ENCODE data around the gene NINL.

The NINL gene

DNA sequence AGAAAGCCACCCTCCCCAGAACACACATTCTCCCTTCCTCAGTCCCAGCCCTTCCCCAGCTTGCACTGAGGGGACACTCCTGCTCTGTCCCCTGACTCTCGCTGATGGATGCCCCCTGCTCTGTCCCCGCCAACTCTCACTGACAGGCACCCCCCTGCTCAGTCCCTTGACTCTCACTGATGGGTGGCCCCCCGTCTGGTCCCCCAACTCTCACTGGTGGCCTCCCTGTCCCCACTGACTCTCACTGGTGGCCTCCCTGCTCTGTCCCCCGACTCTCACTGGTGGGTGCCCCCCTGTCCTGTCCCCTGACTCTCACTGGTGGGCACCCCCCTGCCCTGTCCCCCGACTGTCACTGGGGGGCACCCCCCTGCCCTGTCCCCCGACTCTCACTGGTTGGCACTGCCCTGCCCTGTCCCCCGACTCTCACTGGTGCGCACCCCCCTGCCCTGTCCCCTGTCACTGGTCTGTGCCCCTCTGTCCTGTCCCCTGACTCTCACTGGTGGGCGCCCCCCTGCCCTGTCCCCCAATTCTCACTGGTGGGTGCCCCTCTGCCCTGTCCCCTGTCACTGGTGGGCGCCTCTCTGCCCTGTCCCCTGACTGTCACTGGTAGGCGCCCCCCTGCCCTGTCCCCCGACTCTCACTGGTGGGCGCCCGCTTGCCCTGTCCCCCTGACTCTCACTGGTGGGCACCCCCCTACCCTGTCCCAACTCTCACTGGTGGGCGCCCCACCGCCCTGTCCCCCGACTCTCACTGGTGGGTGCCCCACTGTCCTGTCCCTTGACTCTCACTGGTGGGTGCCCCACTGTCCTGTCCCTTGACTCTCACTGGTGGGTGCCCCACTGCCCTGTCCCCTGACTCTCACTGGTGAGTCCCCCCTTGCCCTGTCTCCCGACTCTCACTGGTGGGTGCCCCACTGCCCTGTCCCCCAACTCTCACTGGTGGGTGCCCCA lies 116.9 kb downstream of the NINL start:
- in situ Hi-C loops (cut with MboI; ENCODE audit: low sequenced_read_pairs), result no loop called here

DNA sequence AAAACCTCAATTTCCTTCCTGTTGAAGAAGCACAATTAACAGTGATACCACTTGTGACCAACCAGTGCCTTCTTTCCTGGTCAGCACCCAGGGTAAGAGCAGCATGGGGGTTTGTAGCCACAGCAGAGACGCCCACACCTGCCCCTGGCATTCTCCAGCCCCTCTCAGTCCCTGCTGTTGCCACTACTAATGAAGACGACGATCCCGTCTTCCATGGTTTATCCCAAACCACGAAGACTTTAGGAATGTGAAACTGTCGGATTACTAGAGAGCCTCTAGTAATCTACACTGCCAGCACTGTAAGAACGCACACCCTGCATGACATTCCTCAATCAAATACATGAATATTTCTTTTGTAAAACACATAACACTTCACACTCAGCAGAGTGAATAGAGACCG lies 117.9 kb downstream of the NINL start:
- in situ Hi-C loops (cut with MboI; ENCODE audit: low sequenced_read_pairs), result no loop called here

DNA sequence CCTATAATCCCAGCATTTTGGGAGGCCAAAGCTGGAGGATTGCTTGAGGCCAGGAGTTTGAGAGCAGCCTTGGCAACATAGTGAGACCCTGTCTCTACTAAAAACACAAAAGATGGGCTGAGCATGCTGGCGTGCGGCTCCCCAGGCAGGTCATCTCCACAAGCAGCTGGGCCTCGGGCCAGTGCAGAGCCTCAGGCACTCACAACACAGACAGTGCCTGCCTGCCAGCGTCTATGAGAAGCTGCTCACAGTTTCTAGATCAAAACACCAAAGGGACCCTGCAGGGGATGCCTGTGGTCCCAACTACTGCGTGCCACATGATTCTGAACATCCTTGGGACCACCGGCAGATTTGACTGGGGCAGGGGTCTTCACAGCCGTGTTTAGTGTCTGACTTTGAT lies 118.5 kb downstream of the NINL start:
- in situ Hi-C loops (cut with MboI; ENCODE audit: low sequenced_read_pairs), result no loop called here

DNA sequence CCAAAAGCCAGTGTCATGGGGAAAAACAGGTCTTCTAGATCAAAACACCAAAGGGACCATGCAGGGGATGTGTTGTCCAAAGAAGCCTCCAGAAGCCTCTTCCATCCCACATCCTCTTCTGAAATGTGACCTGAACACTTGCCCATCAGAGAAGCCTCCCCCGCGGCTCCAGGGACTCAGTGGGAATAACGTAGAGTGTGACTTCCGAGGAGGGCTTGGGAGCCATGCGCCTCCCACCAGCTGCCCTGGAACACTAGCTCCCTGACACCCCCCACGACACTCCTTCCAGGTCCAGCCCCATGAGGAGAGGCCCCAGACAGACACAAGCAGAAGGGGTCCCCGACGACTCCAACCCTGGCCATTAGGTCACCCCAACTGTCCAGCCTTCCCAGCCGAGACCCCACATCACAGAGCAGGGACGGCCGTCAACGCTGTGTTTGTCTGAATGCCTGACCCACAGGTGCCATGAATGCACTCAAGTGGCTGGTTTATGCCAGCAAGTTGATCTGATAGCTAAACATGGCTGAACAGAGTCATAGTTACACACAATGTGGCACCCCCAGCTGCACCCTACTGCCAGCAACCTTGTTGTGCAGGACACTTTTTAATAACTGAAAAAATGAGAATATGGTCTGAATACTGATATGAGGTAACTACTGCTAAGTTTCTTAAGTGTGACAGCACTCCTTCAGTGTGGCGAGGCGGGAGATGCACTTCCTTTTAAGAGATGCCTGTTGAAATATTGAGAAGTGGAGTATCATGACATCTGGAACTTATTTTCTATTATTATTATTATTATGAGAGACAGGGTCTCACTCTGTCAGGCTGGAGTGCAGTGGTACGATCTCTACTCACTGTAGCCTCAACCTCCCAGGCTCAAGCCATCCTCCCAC lies 119.8 kb downstream of the NINL start:
- in situ Hi-C loops (cut with MboI; ENCODE audit: low sequenced_read_pairs), result no loop called here

DNA sequence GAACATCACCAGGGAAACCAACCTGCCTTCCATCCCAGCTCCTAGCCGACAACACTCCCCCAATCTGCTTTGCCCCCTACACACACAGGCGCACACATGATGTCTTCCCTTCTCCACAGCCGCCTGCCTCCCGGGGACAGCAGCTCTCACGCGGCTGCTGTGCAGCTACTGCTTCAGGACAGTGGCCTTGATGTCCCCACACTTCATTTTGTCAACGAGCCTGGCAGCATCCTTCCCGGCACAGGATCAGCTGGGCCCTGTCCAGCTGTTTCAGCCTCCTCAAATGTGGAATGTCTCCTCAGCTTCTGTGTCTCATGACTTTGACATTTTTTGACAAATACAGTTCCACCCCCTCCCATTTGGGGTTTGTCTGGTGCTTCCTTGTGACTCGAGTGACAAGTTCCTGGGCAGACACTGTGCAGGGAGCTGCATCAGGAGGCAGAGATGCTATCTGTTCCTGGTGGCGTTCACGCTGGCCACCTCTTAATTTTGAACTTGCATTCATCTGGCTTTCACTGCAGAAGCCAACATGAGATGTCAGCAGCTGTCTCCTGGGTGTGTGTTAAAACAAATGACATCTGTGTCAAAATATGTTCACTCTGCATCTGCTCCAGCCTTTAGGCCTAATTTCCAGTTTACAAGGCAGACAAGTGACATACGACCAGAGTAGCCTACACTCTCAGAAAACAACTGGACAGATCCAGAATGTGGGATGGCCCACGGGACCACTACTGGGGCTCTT lies 120.7 kb downstream of the NINL start:
- in situ Hi-C loops (cut with MboI; ENCODE audit: low sequenced_read_pairs), result no loop called here

DNA sequence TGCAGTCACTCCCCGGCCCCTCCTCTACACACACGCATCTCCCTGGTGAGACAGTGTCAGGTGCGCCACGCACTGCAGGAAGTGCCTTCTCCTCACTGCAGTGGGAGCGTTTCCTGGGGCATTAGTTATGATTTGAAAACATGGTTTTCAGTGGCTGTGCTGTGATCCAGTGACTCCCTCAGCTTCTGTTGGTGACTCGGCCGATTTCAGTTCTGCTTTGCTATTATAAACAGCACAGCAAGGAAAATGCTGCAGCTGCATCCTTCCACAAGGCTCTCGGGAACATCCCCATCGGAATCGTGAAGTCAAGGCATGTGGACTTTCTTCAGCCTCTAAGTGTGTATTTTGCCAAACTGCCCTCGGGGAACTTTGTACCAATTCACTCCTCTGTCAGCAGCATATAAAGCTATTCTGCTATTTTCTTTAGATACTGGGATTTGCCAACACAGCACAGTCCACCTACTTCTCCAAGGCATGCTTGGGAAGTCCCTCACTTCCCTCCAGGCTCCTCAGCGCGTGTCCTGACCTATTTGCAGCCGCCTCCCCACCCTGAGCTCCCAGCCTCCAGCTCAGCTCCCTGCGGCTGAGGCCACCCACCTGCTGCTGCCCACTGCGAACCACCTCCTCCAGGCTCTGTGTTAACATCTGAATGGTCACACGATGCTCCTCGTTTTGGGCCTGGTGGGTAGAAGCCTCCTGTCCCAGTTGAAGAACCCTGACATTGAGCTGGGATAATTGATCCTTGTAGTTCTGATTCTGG lies 123.4 kb downstream of the NINL start:
- in situ Hi-C loops (cut with MboI; ENCODE audit: low sequenced_read_pairs), result no loop called here

DNA sequence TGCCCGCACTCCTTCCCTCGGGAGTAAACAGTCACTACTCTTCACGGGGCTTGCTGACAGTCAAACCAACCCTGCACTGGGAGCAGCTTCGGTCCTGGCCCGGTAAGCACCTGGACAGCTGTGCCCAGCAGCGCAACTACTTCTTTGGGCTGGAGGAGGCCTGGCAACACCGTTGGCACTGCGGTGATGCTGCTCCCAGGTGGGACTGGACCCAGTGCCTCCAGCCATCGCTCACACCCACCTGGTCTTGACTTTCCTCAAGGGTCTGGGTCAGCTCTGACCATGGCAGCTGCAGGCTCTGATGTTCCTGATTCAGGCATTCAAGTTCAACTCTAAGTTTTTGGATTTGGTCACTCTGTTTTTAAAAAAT lies 124.1 kb downstream of the NINL start:
- in situ Hi-C loops (cut with MboI; ENCODE audit: low sequenced_read_pairs), result no loop called here

DNA sequence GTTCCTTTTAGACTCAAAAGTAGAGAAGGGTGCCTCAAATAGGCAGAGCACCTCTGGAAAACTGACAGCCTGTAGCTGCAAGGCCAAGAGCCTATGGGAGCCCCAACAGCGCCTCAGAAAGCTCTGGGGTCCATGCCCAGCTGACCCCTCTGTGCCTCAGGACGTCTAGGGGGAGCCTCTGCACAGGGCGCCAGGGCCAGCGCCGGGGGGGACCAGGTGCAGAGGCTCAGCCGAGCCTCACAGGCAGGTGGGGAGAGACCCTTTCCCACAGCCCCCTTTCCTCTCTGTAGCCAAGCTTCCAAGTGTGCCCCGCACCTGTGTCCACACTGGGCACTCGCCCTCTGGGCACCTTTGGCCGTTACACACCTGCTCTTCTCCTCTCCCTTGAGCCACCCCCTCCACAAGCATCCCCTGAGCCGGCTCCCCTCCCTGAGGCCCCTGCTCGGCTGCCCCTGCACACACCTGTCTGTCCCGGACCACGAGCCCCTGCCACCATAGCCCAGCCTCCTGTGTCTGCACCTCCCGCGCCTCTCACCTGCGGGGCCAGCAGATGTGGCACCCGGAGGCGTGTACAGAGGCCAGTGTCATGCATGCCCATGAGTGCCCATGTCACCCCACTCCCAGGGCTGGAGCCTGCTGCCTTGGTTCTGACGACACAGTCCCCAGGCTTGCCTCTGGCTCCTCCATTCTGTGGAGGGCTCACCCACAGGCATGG lies 124.6 kb downstream of the NINL start:
- in situ Hi-C loops (cut with MboI; ENCODE audit: low sequenced_read_pairs), result no loop called here

DNA sequence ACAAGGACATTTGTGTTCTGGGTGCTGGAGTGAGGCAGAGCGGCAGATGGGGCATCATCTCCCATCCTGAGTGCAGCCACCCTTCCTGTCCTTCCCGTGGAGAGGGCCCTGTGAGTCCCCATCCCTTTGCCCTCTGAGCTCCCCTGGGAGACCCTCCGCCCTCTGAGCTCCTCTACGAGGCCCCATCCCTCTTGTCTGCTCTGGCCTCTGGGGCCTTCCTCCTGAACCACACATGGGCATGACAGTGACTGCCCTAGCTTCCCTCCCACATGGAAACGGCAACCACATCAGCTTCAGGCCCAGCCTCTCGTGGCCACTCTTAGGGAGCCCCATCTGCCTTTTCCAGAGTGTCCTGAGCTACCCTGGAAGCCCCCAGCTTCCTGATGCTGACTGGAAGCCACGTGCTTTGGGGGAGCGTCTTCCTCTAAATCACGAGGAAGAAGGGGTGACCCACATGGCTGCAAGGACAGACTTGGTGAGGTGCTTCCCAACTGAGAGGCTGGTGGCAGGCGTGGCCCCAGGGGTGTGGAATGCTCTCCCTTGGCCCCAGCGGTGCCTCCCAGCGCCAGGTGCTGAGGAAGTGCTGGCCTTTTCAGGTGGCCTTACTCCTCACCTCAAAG lies 125.3 kb downstream of the NINL start:
- in situ Hi-C loops (cut with MboI; ENCODE audit: low sequenced_read_pairs), result no loop called here

DNA sequence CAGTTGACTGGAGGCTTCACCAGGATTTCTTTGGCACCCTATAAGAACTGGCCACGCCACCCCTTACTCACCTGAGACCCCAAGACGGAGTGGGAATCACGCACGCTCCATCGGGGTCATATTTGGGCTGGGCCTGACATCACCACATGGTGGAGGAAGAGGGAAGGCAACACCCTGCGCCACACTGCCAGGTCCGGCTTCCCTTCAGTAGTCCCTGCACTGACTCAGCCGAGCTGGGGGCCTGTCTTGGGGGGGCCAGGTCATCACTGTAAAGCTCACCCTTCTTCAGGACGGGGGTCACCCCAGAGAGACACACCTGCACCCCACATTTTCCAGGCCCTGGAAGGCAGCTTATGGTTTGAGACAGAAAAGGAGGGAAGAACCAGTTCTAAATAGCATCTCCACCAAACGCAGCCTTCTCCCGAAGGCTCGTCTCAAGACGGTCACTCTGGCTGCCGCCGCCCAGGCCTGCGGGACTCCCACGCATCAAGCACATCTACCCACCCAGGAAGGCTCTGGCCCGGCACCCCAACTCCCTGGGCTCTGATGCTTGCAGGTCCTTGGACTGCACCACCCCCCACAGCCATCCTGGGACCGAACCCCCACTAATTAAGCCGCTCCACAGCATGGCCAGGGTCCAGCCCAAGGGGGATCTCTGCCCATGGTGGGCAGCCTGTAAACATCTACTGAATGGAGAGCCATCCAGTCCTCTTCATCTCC lies 126.1 kb downstream of the NINL start:
- in situ Hi-C loops (cut with MboI; ENCODE audit: low sequenced_read_pairs), result no loop called here

DNA sequence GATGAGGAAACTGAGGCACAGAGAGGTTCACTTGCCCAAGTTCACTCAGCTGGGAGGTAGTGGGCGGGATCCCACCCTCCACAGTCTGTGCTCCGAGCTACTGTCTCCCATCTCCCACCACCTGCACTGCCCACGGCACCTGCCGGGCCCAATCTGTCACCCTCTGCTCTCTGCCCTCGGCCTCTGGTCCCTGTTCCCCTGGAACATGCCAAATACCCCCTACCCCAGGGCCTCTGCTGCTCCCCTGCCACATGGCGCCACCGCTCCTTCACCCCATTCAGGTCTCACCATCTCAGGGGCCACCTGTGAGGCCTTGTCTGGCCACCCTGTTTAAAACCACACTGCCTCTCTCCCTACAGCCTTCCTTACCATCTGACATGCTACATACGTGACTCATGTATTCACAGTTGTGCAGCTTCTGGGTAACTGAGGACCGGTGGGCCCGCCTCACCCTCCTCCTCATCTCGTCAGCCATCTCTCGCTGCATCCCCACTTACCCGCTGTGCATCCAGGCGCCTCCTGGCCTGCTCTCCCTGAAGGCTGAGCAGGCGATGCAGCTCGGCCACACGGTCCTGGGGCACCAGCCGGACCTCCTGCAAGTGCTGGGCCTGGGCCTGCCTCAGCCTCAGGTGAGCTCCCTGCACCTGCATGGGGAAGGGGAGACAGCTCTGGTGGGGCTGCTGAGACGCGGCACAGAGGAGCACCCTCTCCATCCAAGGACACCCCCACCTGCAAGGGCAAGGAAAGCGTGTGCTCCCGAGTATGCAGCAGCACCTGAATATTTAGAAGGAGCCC lies 127.2 kb downstream of the NINL start:
- in situ Hi-C loops (cut with MboI; ENCODE audit: low sequenced_read_pairs), result no loop called here

DNA sequence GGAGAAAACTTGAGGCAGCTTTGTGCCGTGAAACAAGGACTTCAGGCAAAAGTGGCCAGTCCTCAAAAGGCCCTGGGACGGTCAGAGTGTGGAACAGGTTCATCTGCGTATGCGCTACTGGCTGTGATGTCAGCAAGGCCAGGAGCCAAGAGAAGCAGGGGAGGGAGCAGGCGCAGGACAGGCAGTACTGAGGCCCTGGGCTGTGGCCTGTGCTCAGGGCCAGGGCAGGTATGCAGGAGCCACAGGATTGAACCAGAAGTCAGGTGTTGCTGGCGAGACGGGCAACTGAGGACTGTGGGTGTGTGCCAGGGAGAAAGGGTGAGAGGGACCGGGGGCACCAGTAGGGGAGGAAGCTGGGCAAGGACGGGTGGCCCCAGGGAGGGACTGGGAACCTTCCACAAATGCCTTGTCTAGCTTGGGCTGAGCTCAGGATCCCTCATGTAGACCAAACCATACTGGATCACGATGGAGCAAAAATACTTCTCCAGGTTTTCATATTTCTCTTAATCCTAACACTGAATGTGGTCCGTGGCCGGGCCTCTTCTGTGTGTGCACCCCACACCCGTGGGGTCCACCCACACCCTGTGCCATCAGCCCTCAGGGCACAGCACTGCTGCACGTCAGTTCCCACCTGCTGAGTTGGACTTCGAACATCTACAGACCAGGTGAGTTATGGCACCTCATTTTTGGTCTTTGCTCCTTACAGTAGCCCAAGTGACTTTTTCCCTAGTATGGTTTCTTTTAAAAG lies 131.0 kb downstream of the NINL start:
- in situ Hi-C loops (cut with MboI; ENCODE audit: low sequenced_read_pairs), result no loop called here

DNA sequence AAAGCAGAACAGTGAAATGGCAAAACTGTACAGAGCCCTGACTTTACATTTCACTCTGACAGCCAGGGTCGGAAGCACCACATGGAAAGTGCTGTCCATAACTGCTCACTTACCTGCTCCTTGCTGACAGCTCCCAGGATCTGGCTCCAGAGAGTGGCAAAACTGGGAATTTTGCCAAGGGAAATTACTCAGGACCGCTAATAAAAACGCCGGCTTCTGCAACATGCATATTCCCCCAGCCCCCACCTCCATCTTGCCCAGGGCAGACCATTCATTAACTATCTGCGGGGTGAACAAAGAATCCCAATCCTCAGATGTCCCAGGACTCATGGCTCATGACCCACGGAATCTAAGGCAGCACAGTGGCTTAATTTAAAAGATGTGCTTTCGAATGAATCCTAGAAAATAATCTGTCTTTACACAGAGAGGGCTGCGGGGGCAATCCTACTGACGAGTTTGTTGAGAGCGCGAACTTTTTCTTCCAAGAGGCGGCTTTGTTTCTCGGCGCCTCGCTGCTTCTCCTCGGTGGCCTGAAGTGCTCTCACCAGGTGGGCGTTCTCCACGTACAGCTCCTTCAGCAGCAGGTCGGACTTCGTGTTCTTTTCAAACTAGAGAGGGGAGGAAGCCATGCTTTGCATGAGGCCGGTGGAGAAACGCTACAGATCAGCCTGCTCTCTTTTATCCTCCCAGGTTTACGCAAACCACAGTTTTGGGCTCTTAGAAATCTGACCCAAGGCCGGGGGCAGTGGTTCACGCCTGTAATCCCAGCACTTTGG lies 132.1 kb downstream of the NINL start:
- in situ Hi-C loops (cut with MboI; ENCODE audit: low sequenced_read_pairs), result no loop called here

DNA sequence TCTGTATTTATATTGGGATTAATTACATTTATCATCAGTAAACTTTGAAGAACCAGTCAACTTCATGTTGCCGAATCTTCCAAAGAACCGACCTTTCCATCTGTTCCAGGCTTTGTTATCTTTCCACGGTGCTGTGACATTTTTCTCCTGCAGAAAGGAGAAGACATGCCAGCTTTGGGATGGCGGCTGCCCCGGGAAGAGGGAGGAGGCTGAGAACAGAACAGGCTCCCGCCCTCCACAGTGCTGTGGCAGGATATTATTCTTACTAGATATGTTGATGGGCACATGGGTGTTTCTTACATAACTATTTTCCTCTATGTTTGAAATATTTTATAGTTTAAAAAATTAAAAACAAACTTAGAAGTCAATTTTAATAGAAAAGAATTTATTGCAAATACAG lies 133.0 kb downstream of the NINL start:
- in situ Hi-C loops (cut with MboI; ENCODE audit: low sequenced_read_pairs), result no loop called here

DNA sequence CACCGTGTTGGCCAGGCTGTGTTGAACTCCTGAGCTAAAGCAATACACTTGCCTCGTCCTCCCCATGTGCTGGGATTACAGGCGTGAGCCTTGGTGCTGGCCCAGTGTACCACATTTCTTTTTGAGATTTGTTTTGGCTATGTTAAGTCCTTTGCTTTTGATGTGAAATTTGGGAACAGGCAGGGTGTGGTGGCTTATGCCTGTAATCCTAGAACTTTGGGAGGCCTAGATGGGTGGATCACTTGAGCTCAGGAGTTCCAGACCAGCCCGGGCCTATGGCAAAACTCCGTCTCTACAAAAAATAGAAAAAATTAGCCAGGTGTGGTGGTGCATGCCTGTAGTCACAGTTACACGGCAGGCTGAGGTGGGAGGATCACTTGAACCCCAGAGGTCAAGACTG lies 137.7 kb downstream of the NINL start:
- in situ Hi-C loops (cut with MboI; ENCODE audit: low sequenced_read_pairs), result no loop called here

DNA sequence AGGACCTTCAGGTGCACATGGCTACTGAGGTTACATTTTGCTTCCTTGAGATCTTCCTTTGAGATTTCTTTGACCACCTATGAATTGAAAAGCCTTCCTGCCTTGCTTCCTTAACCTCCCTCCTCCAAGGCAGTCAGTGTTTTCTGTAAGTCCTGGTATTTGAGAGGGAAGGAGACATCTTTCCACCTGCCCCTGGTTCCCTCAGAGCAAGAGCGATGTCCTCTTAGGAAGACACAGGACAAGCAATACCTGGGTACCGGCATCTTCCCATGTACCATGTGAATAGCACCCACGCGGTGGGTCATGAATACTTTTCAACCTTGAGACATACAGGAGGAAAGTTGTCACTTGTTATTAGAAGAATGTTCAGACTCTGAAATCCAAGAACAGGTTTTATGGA lies 140.8 kb downstream of the NINL start:
- in situ Hi-C loops (cut with MboI; ENCODE audit: low sequenced_read_pairs), result no loop called here

DNA sequence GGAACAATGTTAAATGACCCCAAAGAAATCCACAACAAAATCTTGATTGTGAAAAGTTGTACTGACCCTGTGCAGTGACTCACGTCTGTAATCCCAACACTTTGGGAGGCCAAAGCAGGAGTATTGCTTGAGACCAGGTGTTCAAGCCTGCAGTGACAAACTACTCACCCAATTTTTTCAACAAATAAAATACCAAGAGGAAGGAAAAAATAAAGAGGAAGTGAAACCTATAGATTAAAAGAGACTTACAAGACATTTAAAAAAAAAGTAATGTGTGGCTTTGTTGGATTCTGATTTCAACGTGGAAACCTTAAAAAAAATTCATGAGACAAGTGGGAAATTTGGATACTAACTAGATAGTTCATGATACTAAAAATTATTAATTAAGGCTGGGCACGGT lies 146.0 kb downstream of the NINL start:
- in situ Hi-C loops (cut with MboI; ENCODE audit: low sequenced_read_pairs), result no loop called here

Data from HL-60/S4 treated with retinoic acid at 250 ng/mL for 4 days and 3 days (cell line).